GM10266 (cell line): ENCODE measurements around the gene NANOS2.

Experiments
- DNase-seq: peaks from one replicate; pipeline ENCODE4 v3.0.0; 2012; ENCODE audit errors: extremely low spot score
- TF ChIP-seq, protein P1 (sequence below): IDR thresholded peaks from 2 replicates; pipeline ENCODE4 v1.5.1; 2012; ENCODE audit warnings: mild to moderate bottlenecking, low read depth; ENCODE audit not compliant: control insufficient read depth, insufficient read depth; ENCODE audit errors: missing control alignments

Gene NANOS2

GRCh38 chr19:45890877-45891276, 23.7 kb downstream of the NANOS2 start:
- TF ChIP-seq, protein P1, sequence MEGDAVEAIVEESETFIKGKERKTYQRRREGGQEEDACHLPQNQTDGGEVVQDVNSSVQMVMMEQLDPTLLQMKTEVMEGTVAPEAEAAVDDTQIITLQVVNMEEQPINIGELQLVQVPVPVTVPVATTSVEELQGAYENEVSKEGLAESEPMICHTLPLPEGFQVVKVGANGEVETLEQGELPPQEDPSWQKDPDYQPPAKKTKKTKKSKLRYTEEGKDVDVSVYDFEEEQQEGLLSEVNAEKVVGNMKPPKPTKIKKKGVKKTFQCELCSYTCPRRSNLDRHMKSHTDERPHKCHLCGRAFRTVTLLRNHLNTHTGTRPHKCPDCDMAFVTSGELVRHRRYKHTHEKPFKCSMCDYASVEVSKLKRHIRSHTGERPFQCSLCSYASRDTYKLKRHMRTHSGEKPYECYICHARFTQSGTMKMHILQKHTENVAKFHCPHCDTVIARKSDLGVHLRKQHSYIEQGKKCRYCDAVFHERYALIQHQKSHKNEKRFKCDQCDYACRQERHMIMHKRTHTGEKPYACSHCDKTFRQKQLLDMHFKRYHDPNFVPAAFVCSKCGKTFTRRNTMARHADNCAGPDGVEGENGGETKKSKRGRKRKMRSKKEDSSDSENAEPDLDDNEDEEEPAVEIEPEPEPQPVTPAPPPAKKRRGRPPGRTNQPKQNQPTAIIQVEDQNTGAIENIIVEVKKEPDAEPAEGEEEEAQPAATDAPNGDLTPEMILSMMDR: no peak
- DNase-seq: no peak

DNA sequence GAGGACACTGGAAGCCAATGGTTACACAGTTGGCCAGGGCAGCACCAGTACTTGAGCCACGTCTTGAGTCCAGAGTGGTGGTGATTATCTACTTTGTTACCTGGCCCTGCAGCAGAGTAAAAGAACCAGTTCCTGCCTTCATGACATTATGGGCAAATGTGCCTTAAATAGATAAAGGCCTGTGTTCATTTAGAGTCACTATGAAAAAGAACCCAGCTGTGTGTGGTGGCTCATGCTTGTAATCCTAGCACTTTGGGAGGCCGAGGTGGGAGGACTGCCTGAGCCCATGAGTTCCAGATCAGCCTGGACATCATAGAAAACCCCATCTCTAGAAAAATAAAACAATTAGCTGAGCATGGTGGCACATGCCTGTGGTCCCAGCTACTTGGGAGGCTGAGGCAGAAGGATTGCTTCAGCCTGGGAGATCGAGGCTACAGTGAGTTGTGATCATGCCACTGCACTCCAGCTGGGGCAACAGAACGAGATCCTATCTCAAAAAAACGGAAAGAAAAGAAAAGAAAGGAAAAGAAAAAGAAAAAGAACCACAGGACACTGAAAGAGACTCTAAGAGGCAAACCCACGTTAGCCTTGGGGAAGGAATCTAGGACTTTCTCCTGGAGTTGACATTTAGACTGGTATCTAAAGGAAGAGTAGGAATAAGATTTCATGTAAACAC, 25.2 kb downstream of the NANOS2 start:
- no peak for DNase-seq
- TF ChIP-seq, protein P1: no peak

GRCh38 chr19:45887200-45887710, 27.3 kb downstream of the NANOS2 start:
- TF ChIP-seq, protein P1: no peak
- no peak for DNase-seq

DNA sequence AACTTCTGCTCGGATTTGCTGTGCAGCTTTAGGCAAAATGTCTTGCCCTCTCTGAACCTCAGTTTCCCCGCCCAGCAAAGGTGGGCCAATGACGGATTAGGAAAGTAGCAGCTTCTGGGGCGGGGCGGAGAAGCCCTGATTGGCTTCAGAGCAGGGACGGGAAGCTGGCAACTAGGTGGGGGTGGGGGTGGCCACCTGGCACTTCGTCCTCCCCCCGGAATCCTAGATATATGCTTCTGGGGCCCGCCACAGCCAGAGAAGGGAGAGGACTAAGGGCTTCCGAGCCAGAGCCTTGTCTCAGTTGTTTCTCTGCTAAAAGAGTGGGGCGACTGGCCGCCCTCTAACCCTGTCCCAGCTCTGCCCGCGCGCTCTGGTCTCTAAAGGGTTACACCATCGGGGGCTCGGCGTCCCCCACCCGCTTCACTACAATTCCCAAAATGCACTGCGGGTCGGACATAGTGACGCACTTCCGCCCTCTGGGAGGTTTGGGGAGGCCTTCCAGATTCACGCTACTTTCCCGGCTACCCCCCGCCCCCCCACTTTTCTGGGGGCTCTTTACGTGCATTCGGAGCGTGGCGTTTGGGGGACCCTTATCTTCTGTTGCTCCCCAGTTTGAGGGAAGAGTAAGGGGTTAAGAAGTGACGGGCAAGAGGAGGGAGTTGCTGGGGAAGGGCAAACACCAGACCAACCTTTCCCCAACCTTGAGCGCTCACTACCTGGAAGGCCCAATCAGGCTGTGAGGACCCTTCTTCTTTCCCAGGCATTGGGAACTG, 28.0 kb downstream of the NANOS2 start:
- TF ChIP-seq, protein P1: no peak
- DNase-seq: peak; percentile 95

DNA sequence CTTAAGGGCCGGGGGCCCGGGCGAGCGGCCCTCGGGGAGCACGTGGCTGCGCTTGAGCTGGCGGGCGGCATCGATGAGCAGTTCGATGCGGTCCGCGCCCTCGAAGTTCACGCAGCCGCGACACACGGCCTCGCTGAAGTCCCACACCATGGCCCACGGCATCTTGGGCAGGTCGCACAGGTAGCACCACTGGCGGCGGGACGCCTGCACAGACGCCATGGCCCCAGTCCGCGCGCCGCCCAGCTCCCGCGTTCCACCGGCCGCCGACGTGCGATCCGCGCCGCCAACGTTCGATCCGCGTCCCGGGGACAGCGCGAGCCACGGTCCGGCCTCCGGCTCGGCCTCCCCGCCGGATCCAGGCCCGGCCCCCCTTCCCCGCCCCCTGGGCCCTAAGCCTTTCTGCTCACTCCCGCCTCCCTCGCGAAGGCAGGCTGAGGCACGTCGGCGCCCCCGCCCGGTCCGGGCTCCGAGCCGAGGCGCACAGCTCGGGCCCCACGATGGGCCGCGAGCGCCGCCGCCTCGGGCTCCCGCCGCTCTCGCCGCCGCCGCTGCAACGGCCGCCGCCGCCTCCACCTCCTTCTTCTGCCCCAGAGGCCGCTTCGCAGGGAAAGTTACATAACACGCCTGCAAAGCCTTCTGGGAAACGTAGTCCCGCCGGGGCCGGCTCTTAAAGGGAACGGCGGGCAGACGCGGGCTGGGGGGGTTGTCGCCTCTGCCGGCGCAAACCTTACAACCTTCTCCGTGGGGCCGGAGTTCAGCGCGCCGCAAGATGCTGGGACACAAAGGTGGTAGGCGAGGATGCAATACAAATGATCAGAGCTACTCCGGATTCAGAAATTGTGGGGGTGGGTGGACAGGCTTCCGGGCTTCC, 28.8 kb downstream of the NANOS2 start, which contains the start of gene IRF2BP1:
Gene IRF2BP1, minus strand, starts transcription at position 586 of the 871 bp plus-strand sequence. Its CDS starts 367 bp downstream, at position 219.
- TF ChIP-seq, protein P1: peak; percentile 24

DNA sequence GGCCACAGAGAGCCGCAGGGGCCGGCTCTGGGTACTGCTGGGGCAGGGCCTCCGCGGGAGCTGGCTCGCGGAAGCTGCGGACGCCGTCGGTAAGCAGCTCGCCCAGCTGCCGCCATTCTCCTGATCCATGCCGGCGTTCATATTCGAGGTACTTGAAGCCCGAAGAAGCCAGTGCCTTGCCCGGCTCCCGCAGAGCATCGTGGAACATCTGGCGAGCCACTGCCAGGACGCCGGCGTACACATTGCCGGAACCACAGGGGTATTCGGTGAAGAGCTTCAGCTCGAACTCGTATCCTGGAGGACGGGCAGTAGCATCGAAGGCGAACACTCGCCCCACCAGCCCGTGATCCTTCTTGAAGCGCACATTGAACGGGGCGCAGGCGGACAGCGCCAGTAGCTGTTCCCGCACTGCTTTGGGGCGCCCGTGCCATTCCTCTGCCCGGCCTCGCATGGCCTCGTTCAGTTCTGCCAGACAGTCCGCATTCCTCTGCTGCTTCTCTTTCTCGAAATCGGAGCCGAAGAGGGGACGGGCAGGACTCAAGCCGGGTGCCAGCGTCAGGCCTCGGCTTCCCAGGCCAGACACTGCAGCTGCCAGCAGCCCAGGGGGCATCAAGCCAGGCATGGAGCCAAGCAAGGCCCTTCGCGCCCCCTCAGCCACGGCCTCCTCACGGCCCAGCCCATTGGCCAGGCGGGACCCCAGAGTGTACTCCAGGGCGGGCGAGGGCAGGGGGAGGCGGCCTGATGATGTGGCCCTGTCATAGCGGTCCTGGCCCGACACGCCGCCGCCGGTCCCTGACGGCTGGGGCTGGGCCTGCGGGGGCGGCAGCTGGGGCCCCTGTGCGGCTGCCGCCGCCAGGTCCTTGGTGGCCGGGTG, 29.7 kb downstream of the NANOS2 start:
- TF ChIP-seq, protein P1: no peak
- peak; percentile 75 for DNase-seq

More for the DNA sequence above, 28.8 kb downstream of the NANOS2 start, which contains the start of gene IRF2BP1:
- peak; percentile 93 for DNase-seq
